GM18867 (cell line): ENCODE data around the gene ANAPC15.

ENCODE experiments used
- ATAC-seq: cut with Tn5 transposase; IDR thresholded peaks from one replicate; pipeline ENCODE4 v1.9.1; 2021; ENCODE audit warnings: mild to moderate bottlenecking, moderate library complexity; ENCODE audit not compliant: unreplicated experiment

The ANAPC15 gene

GRCh38 chr11:72085621-72086351, 26.7 kb downstream of the ANAPC15 start:
- no peak for ATAC-seq

DNA sequence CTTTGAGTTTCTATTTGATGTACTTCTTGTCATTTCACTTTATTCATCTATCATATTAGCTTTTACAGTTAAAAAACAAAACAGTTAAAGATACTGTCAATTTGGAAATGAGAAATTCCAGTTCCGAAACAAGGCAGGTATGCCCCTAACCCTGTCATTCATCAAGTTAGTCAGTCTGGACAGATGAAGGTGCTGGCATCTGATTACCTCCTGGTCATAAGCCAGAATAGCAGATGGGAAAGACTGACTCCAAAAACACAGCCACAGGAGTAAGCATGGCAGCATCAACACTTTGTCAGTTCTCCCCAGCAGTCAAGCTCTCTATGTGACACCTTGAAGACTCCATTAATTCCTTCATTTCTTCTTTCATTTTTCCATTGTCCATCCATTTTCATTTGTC, 27.5 kb downstream of the ANAPC15 start:
- ATAC-seq = no peak

- ATAC-seq = no peak
Observed at GRCh38 chr11:72084076-72084475, 28.4 kb downstream of the ANAPC15 start.

DNA sequence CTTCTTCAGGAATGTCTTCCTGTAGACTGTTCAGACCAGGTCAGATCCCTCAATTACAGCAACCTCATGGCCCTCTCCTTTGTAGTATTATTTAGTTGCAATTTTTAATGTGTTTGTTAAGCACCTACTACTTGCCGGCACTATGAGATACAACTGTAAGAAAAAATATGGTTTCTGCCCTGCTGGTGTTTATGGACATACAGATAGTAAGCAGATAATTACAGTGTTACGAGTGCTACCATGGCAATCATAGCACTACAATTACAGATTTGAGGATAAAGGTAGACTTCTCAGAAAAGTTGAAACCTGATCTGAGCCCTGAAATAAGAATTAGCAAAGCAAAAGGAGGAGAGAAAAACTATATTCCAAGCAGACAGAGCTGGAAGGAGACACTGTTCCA, 29.1 kb downstream of the ANAPC15 start:
- no peak for ATAC-seq

- no peak for ATAC-seq
Observed at GRCh38 chr11:72081821-72082453, 30.6 kb downstream of the ANAPC15 start.

DNA sequence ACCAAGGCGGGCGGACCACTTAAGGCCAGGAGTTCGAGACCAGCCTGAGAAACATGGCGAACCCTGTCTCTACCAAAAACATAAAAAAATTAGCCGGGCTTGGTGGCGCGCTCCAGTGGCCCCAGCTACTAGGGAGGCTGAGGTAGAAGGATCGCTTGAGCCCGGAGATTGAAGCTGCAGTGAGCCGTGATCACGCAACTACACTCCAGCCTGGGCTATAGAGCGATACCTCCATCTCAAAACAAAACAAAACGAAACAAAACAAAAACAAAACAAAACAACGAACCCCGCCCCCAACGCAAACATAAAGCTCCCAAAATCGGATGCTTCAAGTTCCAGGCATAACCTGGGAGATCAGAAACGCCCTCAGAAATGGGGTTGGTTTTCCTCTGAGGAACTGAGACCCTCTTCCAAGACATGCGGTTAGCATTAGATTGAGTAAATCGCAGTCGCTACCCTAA, 31.3 kb downstream of the ANAPC15 start:
- no peak for ATAC-seq

DNA sequence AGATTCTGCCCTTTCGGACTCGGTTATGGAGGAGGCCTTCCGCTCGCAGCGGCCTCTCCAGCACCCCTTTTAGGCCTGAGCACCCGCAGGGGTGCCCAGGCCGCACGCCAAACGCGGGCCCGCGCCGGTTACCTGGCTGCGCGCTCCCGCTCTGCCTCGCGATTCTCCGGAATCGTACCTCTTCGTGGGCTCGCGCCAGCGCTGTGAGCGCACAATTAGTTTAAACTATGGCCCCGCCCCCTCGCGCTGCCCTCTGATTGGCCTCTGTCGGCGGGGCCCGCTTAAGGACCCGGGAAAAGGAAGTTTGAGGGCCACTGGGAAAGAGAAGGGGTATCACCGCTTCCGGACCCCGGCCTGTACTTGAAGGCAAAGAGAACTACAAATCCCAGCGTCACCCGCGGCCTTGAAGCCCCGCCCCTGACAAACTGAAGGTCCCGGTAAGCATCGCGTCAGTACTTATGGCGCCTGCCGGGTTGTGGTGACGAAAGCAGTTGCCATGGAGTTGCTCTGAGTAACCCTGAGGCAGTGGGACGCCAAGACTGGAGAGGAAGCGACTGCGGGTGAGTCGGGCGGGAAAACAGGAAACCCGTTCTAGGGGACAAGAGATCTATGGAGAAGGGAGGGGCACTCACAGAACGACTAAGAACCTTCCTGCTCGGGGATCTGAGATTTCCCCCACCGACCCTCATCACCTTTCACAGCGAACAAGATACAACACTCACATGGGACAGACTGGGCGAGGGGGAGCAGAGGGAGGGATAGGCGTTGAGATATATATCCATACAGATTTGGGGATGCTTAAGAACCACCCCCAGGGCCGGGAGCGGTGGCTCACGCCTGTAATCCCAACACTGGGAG, 31.9 kb downstream of the ANAPC15 start, which contains the start of the genes LRRC51 and NUMA1:
Gene LRRC51 (plus strand): TSS at position 525 of the 858 bp plus-strand sequence. CDS start 8,234 bp downstream, outside the sequence.
Gene NUMA1 (minus strand): TSS at position 217 of the 858 bp plus-strand sequence. CDS start 44,599 bp downstream, outside the sequence.
- peak; percentile 89 for ATAC-seq

- no peak for ATAC-seq
Observed at GRCh38 chr11:72079819-72080325, 32.6 kb downstream of the ANAPC15 start.

GRCh38 chr11:72078477-72078876, 34.0 kb downstream of the ANAPC15 start:
- no peak for ATAC-seq

GRCh38 chr11:72075756-72076155, 36.7 kb downstream of the ANAPC15 start:
- no peak for ATAC-seq

- no peak for ATAC-seq
Observed at GRCh38 chr11:72075109-72075508, 37.4 kb downstream of the ANAPC15 start.

- no peak for ATAC-seq
Observed at GRCh38 chr11:72072348-72072747, 40.1 kb downstream of the ANAPC15 start.

DNA sequence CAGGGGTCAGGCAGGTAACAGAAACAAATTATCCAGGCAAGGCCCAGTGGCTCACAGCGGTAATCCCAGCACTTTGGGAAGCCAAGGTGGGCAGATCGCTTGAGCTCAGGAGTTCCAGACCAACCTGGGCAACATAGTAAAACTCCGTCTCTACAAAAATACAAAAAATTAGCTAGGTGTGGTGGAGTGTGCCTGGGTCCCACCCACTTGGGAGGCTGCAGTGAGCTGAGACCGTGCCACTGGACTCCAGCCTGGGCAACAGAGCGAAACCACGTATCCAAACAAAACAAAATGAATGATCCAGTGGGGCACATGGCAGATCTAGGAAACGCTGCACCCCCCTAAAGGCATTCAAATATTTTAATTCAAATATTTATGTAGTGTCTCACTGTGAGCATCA, 42.0 kb downstream of the ANAPC15 start:
- no peak for ATAC-seq

DNA sequence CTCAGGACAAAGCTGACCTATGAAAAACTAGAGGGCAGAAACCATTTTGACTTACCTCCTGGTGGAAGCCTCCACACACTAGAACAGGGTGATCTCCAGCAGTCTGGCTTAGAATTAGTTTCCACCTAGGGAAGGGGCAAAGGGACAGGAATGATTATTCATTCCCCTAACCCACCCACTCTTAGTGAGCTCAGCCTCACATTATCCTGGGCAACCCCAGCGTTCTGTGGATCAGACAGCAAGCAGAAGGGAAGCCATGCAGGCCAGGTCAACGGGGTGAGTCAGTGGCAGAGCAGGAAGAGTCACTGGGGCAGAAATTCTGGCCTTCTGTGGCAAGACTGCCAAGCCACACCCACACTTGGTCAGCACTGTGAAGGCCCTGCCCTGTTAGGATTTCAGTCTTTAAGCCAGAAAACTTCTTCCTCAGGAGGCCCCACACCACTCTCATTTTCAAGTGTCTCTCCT, 42.7 kb downstream of the ANAPC15 start:
- peak; percentile 74 for ATAC-seq

GRCh38 chr11:72069200-72069599, 43.3 kb downstream of the ANAPC15 start:
- no peak for ATAC-seq

DNA sequence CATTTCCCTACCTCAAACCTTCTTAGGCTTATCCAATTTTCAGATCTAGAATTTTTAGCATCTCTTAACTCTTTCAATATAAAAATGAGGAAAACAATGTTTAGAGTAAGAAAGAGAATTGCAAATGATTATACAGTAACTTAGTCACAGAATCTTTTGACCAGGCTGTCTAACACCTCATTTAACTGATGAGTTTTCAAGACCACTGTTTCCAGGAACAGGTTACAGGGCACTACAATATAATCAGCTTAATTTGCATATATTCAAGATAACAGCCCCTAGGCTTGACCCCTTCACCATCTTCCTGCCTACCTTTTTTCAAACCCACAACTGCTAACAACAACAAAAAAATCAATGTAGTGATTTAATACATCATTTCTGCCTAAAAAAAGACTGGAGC, 44.8 kb downstream of the ANAPC15 start:
- no peak for ATAC-seq

DNA sequence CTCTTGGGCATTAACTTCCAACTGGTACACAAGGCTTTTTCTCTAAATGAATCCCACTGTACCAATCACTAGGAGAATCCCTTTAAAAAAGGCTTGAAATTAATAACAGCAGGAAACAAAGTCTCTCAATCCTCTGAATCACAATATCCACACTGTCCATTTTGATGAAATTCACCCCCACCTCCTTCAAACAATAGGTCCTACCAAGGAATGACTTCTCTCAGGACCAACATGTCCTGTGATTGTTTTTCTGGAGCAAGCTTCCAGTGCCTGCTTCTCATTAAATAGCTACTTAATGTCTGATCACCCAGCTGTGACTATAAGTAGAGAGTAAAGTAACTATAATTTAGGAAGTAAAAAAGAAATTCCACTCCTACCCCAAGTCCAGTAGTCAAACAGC, 45.2 kb downstream of the ANAPC15 start:
- no peak for ATAC-seq

DNA sequence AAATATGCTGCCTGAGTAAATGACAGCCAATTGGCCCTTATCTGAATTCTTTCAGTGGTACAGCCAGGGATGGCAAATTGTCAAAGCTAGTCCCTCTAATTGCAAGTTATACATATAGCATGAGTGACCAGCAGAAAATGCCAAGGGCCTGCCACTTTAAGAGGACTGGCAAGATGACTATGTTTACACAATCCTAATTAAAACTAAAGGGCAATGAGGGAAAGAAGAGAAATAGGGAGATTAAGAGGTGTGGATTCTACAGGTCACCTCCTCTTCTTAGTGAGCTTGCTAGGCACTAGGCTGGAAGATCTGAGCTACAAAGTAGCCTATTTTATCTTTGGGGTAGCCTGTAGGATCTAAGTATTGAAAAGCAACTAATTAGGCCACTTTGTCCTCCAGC, 45.6 kb downstream of the ANAPC15 start:
- no peak for ATAC-seq

DNA sequence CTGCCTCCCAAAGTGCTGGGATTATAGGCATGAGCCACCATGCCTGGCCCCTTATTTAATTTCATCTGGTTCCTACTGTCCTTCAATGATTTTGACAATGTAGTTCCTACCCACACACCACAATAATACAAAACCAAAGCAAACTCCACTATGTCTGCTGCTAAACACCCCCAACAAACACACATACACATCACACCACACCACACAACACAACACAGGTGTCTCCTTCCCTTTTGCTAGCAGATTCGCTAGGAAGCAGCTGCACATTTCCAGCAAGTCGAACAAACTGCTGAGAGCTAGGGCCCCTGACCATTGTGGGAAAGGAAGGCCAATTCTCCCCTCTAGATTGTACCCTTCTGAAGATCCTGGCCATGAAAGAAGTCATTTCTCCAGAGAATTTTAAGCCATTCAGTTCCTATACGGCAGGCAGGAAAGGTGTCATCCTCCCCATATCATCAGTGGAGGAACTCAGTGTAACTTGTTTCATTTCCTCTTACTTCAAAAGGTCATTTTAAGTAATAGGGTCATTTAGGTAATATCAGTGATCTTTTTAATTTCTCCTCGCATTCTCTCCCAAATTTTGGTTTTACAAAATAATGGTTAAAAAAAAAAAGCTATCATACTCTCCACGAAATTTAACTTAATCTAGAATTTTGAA, 50.6 kb downstream of the ANAPC15 start:
- no peak for ATAC-seq
